Measurements from ENCODE around the gene MORN1. TPM values are rescaled to one million over a fixed set of nuclear protein-coding genes. Genes with fewer than 3 reads are reported as not detected.

The MORN1 gene
- total RNA-seq, 1 donor from 2014 or later: 24.8 TPM

- DNase-seq (ENCODE audit: low read depth): no peak
Measured at GRCh38 chr1:2419416-2419815, 28.1 kb upstream of the MORN1 start.

GRCh38 chr1:2418791-2419320 is 27.5 kb upstream of the MORN1 start:
- no peak for DNase-seq (ENCODE audit: low read depth)

- DNase-seq (ENCODE audit: low read depth): no peak
Measured at GRCh38 chr1:2417833-2418225, 26.5 kb upstream of the MORN1 start.

- no peak for DNase-seq (ENCODE audit: low read depth)
Measured at GRCh38 chr1:2417083-2417832, 25.9 kb upstream of the MORN1 start.

- no peak for DNase-seq (ENCODE audit: low read depth)
Measured at GRCh38 chr1:2416403-2416802, 25.0 kb upstream of the MORN1 start.

- DNase-seq (ENCODE audit: low read depth): no peak
Measured at GRCh38 chr1:2415801-2416208, 24.5 kb upstream of the MORN1 start.

- no peak for DNase-seq (ENCODE audit: low read depth)
Measured at GRCh38 chr1:2415337-2415736, 24.0 kb upstream of the MORN1 start.

- DNase-seq (ENCODE audit: low read depth): no peak
Measured at GRCh38 chr1:2414297-2414958, 23.1 kb upstream of the MORN1 start.

- DNase-seq (ENCODE audit: low read depth): no peak
Measured at GRCh38 chr1:2413495-2414296, 22.3 kb upstream of the MORN1 start.

- peak; percentile 22 for DNase-seq (ENCODE audit: low read depth)
Measured at GRCh38 chr1:2412773-2413494, 21.6 kb upstream of the MORN1 start.

GRCh38 chr1:2412395-2412772 is 21.0 kb upstream of the MORN1 start, which contains the start of gene PEX10:
Gene PEX10 (minus strand): TSS chr1:2412564. CDS start chr1:2412502, 62 bp downstream.
- DNase-seq (ENCODE audit: low read depth): peak; percentile 81

- DNase-seq (ENCODE audit: low read depth): no peak
Measured at GRCh38 chr1:2411801-2412394, 20.5 kb upstream of the MORN1 start.

GRCh38 chr1:2409745-2410144 is 18.4 kb upstream of the MORN1 start:
- DNase-seq (ENCODE audit: low read depth): no peak

- DNase-seq (ENCODE audit: low read depth): no peak
Measured at GRCh38 chr1:2408859-2409276, 17.5 kb upstream of the MORN1 start.

- DNase-seq (ENCODE audit: low read depth): no peak
Measured at GRCh38 chr1:2408456-2408855, 17.1 kb upstream of the MORN1 start.

GRCh38 chr1:2407991-2408275 is 16.6 kb upstream of the MORN1 start:
- no peak for DNase-seq (ENCODE audit: low read depth)

- DNase-seq (ENCODE audit: low read depth): no peak
Measured at GRCh38 chr1:2407166-2407990, 16.0 kb upstream of the MORN1 start.

GRCh38 chr1:2406451-2407041 is 15.2 kb upstream of the MORN1 start:
- no peak for DNase-seq (ENCODE audit: low read depth)

GRCh38 chr1:2405588-2406295 is 14.4 kb upstream of the MORN1 start:
- DNase-seq (ENCODE audit: low read depth): no peak

Data from renal cortical epithelial cell (primary cell).